Activated T-cell treated with anti-CD3 and anti-CD28 coated beads, Interleukin-2, amount 50 U/mL, for 24 hours (primary cell): ENCODE results near the gene ARHGEF37.

Experiments used
- DNase-seq: peaks from one replicate; pipeline ENCODE4 v3.0.0-alpha.2; 2020
- H3K27ac Mint-ChIP-seq: 2 replicates; pipeline ENCODE4 v1.8.0; 2020; ENCODE audit warnings: mild to moderate bottlenecking, mixed read lengths
- H3K27me3 Mint-ChIP-seq: 2 replicates; pipeline ENCODE4 v1.8.0; 2020; ENCODE audit warnings: mixed read lengths
- H3K36me3 Mint-ChIP-seq: 2 replicates; pipeline ENCODE4 v1.8.0; 2020; ENCODE audit warnings: low read depth, mixed read lengths
- H3K4me1 Mint-ChIP-seq: 2 replicates; pipeline ENCODE4 v1.8.0; 2020; ENCODE audit warnings: low read depth, mixed read lengths
- H3K4me3 Mint-ChIP-seq: 2 replicates; pipeline ENCODE4 v1.8.0; 2020; ENCODE audit warnings: mild to moderate bottlenecking, moderate library complexity, mixed read lengths
- H3K9me3 Mint-ChIP-seq: 2 replicates; pipeline ENCODE4 v1.8.0; 2020; ENCODE audit warnings: mixed read lengths

ARHGEF37 gene

GRCh38 chr5:149684371-149684770, 103.1 kb downstream of the ARHGEF37 start:
- no peak for DNase-seq
- Mint-ChIP-seq H3K36me3 (no peaks in the 10 kb centered on the region), H3K9me3 (no peaks in the 10 kb centered on the region), H3K27ac (no peak overlapping the region), H3K4me1 (no peaks in the 10 kb centered on the region), H3K4me3 (no peak overlapping the region), H3K27me3 (peaks cover 53% of the 10 kb centered on the region)
